HG02973 (cell line): ENCODE data around the gene GABRR2.

ENCODE experiments used
- ATAC-seq: cut with Tn5 transposase; IDR thresholded peaks from one replicate; pipeline ENCODE4 v1.9.1; 2021; ENCODE audit warnings: moderate library complexity; ENCODE audit not compliant: unreplicated experiment

The GABRR2 gene

DNA sequence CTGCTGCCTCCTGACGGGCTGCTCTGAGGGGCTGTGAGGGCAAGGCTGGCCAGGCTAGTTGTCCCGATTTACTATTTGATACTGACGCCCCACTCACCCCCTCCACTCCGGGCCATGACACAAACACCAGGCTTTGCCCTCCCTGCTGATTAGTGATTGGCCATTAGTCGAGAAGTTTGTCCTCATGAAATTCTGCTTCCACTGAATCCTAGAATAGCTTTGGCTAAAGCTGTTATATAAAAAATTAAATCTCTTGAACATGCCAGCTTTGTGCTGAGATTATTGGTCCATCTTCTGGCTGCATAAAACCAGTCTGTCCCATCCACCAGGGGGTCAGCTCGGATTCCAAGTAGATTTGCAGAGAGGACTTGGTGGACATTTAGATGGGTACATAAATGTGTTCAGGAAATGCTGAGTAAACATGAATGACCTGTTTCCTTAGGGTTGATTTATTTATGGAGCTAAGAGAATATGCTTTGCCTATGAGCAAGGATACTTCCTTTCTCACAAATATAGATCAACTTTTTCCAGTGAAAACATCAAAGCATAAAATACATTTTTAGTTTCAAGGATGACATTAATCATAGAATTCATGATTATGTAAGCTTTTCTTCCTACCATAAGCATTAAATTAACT is at the start of gene GABRR2:
TSS of gene GABRR2 (minus strand) at position 51 of the 637 bp plus-strand sequence. CDS start 134 bp downstream, outside the sequence.
- ATAC-seq = no peak

DNA sequence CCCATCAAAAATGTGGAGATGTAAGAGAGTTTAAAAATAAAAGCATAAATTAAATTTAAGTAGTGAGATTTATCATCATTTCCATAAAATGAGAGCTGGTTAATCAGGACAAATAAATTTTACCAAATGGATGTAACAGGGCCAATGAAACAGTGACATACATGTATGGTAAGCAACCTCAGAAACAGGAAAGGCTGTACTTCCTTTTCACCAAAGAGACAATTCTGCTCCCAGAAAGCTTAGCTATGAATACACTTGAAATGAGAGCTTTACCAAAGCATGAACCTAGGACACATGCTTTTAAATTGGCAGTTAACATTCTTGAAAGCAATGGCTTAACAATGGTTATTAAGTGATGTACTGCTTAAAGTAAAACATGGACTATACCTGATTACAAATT is 49.5 kb upstream of the GABRR2 start:
- ATAC-seq = no peak

- ATAC-seq = no peak
These were observed 46.1 kb upstream of the GABRR2 start for GRCh38 chr6:89361171-89361570.

GRCh38 chr6:89360415-89360999 is 45.4 kb upstream of the GABRR2 start:
- ATAC-seq = peak; percentile 41

DNA sequence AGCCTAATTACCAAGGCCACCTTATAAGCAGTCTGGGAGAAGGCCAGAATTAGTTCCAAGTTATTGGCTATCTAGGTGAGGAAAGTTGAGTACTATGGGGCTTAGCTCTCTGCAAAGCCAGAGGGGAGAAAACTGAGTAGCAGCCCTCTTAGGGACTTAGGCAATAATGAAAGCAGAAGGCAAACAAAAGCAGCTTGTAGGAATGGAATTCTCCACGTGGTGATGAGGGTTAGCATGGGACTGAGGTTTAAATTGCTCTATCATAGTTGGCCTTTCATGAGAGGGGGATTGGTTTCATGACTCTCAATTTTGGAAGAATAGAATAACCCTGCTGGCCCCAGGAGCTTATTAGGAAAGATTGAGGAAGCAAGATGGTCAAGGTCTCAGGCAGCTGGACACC is 44.5 kb upstream of the GABRR2 start:
- ATAC-seq = no peak

- ATAC-seq = peak; percentile 36
These were observed 42.3 kb upstream of the GABRR2 start for GRCh38 chr6:89357390-89357789.

DNA sequence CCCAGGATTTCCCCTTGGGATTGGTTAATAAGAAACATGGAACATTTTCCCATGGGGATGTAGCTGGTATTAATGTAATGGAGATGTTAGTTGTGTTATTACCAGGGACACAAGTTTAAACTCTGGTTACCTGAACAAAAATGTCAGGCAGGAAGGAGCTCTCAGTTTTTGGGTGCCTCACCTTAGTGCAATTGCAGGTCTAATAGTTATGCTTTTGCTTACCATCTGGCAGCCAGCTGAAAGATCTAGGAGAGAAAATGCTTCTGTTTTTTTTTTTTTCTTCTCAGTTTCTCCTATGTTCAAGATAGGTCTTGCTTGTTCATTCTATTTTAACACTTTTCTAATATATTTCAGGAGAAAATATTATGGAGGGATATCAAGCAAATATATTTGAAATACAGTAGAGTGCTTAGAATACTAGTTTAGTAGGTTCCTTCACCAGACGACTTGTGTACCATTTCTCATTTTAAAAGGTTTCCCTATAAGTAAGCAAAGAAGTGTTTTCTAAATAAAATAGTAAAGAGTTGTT is 41.6 kb upstream of the GABRR2 start:
- no peak for ATAC-seq

DNA sequence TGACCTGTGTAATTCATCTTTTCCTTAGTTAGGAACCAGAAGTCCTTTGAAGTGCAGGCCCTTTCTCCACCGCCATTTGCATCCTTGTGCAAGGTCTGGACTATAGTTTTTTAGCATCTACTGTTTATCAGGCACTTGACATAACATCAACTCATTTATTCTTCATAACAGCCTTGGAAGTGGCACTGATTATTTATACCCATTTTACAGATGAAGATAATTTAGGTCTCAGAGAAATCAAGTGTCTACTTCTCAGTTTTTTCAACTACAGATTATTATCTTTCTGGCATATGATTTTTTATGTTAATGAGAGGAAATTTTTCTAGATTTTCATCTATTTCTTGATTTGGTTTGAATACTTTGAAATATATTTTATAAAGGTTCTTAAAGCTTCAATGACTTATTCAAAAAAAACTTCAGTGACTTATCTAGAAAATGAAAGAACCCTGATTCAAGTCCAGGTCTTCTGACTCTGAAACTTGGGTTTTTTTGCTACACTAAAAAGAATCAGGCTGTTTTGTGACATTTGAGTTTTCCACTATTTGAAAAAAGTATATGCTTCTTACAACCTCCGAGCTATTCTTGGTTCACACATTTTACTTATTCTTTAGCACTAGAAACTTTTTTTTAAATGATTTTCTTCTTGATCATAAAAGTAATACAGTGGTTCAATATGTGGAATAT is 40.6 kb upstream of the GABRR2 start:
- ATAC-seq = no peak

DNA sequence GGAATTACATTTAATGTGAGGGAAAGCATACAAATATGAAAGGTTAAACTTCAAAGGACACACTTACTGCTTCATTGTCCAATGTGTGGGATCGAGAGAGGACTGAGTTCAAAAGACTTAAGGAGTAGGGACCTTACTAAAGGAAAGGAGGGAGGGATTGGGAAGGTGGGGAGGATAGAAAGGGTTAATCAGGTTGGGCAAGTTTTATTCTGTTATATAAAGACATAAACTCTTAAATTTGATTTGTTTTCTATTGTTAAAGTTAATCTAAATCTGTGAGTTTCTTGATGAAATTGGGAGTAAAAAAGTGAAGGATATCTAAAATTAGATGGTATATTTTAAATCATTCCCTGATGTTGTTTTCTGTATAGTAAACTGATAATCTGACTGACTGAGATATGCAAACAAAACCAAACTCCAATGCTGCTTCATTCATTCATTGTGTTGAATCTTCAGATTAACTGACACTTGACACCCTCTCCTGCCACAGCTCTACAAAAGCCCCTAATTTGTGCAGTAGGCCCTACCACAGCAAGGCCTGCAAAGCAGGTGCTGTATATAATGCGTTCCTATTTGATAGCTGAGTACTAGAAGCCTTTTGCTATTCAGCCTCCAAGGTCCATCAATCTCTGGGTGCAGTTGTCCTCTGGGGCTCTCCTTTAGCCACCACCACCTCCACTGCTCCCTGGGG is 38.7 kb upstream of the GABRR2 start:
- no peak for ATAC-seq

GRCh38 chr6:89353118-89353556 is 38.0 kb upstream of the GABRR2 start:
- no peak for ATAC-seq

- ATAC-seq = peak; percentile 36
These were observed 37.4 kb upstream of the GABRR2 start, which contains the start of gene UBE2J1 for GRCh38 chr6:89352278-89353117. Gene UBE2J1, minus strand, starts transcription at chr6:89352722. Its CDS starts 153 bp downstream, at chr6:89352569.

DNA sequence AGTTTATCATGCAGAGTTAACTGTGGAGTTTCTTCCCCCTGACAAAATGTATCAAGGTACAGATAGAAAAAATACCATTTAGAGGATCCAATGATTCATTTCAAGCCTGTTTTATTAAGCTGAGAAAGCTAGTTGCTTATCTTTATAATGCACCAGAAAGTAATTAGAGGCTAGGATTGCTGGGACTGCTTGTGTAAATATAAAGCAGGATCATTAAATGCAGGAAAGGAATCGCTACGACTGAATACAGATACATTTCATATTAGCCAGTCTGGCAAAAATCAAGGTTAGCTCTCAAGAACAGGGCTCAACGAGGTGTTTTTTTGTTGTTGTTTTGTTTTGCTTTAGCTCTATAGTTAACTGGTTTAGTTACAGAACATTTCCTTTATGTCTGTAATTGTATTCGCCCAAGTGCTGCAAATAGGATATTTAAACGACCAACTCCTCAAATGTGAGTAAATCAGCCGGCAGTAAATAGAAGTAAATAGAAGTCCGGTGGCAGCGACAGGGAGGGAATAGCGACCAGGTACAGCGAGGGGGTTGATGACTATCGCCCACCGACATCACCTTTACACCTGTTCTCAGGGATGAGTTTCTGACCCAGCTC is 36.7 kb upstream of the GABRR2 start:
- no peak for ATAC-seq

GRCh38 chr6:89350281-89350966 is 35.3 kb upstream of the GABRR2 start:
- ATAC-seq = peak; percentile 44

DNA sequence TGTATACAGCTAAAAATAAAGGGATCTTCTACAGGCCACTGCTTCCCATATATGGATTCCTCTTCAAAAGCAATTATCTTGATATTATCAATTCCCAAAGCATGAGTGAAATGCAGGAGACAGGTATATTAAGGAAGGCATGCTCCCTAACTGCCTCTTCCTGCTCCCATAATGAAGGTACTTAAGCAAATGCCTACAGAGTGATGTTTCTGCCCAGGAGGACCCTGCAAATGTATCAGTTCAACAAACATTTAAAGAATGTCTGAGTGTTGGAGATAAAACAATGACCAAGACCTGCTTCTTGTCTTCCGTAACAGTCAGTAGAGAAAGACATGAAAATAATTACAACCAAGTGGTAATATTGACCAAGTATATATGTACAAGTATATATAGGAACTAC is 33.3 kb upstream of the GABRR2 start:
- no peak for ATAC-seq

- ATAC-seq = no peak
These were observed 32.7 kb upstream of the GABRR2 start for GRCh38 chr6:89347825-89348224.

- no peak for ATAC-seq
These were observed 31.3 kb upstream of the GABRR2 start for GRCh38 chr6:89346433-89346832.

GRCh38 chr6:89339565-89339964 is 24.5 kb upstream of the GABRR2 start:
- no peak for ATAC-seq

DNA sequence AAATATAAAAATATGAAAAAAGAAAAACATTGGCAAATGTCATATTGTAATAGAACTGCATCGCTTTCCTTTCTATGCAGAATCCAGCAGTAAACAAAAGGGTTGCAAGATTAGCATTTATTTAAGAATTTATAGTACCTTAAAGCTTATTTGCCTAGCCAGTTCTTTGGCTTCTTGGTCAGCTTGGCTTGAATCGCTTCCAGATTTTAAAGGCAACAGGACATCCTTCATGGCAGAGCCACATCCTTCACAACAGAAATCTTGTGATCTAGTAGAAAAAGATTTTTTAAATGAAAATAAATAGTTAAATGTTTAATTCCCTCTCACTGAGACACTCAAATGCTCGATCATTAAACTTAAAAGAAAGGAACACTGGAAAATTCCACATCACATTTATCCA is 20.1 kb upstream of the GABRR2 start:
- no peak for ATAC-seq

GRCh38 chr6:89330910-89331309 is 15.8 kb upstream of the GABRR2 start:
- no peak for ATAC-seq
